Fibroblast of skin of right quadriceps (primary cell): ENCODE data around the gene PIK3C3.
"Not testable (repeated sequence)": the region's sequence is repeated elsewhere in the genome, so short reads cannot be mapped to it uniquely, and the experiment has no call there.

Source experiments
- DNase-seq: peaks from one replicate; pipeline ENCODE4 v3.0.0-alpha.2; 2013

PIK3C3 gene

DNA sequence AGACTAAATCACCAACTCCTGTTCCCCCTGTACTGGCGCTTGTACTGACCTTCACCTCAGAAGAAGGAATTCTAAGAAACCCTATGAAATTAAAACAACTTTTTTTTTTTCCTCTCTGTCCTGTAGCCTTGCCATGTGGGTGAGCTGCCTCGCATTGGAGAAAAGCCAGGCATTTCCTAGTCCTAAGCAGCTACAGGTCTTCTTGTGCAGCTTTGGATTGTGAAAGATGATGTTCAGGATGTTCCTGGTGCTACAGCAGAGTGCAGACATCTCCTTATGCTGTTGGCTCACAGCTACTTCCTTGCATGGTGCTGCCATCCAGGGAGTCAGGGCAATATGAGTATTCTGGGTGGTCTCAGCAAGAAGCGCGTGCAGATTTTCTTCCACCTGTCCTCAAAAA is 11.9 kb downstream of the PIK3C3 start:
- no peak for DNase-seq

- no peak for DNase-seq
Measured at GRCh38 chr18:41967680-41968079, 12.6 kb downstream of the PIK3C3 start.

DNA sequence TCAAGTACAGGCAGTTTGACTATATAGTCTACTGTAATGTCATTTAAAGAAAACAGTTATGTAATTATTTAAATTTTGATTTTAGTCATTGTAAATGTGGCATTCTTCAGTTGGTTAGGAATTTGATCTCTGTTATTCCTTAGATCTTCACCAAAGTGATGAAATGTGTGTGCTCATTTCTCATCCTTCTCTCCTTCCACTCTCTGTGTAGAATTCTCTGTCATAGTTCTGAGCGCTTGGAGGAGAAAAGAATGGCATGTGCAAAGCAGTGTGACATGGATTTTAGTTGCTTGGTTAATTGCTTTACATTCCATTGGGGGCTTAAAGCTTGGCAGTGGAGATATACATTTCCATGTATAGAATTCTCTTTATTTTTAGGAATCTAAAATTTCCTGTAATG is 14.8 kb downstream of the PIK3C3 start:
- DNase-seq, result peak; percentile 49

GRCh38 chr18:41972067-41972925 is 17.3 kb downstream of the PIK3C3 start:
- DNase-seq, result peak; percentile 51

DNA sequence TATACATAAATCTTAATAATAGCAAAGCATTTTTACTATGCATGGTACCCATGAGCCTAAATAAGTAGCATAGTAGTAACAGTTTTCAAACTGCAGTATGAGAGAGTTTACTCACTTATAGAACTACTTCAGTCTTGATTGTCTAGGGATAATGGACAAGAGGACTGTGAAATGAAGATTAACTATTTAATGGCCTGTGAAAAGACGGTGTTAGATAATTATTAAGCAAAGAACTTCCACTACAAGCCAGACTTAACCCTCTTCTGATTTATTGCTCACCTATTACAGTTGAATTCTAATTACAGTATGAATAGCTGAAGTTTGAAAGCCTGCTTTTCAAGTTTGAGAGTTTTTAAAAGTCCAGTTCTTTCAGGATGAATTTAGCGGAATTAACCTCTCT is 18.9 kb downstream of the PIK3C3 start:
- no peak for DNase-seq

DNA sequence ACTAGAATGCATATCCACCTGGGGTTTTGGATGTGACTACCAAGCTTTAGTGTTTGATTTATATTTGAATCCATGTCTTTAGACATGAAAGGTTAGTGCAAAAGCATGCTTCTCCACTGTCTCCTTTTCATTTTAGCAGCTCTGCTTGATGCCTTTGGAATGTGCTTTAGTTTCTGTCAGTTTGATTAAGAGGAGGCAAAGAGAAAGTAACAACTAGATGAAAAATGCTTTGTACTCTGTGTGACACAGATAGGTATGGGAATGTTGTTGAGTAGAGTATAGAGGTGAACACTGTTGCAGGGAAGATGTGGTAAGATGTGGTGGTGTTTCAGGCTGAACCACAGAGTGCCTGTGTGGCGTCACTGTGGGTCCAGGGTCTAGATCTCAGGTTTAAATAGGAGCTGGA is 19.8 kb downstream of the PIK3C3 start:
- DNase-seq, result no peak

DNA sequence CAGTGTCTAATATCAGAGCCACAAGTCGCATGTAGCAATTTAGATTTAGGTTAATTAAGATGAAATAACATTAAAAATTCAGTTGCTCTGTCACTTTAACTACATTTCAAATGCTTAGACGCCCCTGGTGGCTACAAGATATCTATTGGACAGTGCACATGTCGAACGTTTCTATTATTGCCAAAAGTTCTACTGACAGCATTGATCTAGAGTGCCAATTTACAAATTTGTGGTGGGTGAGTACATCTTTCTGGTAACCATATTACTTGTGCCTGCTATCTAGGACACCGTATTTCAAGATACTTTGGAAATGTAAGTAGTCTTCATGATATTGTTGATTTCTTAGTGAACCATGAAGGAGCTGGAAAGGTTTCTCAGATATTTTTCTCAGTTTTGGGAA is 20.2 kb downstream of the PIK3C3 start:
- DNase-seq, result no peak

DNA sequence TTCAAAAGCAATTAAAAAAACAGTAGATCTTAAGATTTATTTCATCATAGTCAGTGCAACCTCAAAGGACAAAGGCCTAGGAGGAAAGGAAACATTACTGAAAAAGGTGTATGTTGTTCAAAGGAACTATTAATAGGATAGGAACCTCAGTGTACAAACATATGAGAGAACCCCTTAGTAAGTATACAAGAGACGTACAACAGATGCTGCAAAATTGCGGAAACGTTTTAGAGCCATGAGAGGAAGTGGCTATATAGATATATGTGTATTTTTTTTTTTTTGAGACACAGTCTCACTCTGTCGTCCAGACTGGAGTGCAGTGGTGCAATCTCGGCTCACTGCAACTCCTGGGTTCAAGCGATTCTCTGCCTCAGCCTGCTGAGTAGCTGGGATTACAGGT is 22.2 kb downstream of the PIK3C3 start:
- DNase-seq, result no peak

- DNase-seq, result no peak
Measured at GRCh38 chr18:41982942-41983660, 28.1 kb downstream of the PIK3C3 start.

DNA sequence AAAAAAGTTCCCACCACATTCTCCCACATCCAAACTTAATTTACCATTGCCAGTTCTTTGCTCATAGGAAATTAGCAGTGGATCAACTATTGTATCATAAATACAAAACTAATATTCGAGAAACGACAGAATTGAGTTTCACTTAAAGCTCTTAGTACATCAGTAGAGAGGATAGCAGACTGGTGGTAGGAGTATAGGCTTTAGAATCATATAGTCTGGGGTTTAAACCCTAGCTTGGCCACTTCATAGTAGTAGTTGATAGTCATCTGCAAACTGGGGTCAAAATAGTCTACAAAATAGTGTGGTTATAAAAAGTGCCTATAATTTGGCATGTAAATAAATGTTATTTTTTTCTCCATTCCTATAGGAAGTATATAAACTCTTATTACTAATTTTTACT is 30.9 kb downstream of the PIK3C3 start:
- DNase-seq, result no peak

DNA sequence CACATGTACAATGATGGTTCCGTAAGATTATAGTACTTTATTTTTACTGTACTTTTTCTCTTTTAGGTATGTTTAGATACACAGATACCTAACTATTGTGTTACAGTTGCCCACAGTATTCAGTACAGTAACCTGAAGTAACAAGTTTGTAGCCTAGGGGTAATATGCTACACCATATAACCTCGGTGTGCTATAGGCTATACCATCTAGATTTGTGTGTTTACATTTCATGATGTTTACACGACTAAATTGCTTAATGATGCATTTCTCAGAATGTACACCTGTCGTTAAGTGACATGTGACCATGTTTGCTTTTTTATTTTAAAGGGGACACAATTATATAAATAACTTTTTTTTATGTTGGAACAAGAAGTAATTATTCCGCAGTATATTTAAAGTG is 34.5 kb downstream of the PIK3C3 start:
- DNase-seq, result no peak

DNA sequence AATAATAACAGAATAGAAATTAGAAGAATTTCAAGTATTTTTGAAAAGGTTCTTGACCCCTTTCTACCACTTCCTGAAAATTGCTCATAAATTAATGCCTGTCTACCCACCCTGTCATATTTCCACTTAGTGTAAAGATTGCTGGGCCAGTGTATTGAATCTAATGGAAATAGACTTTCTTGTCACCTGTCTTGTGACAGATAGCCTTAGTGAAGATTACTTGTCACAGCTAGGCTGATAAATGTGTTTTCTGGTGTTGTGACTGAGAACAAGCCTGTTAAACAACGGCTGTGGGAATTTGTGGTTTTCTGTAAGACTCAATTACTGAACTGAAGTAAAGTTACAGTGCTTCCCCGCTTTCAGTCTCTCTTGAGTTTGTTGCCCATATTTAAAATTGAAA is 37.0 kb downstream of the PIK3C3 start:
- DNase-seq, result peak; percentile 7

DNA sequence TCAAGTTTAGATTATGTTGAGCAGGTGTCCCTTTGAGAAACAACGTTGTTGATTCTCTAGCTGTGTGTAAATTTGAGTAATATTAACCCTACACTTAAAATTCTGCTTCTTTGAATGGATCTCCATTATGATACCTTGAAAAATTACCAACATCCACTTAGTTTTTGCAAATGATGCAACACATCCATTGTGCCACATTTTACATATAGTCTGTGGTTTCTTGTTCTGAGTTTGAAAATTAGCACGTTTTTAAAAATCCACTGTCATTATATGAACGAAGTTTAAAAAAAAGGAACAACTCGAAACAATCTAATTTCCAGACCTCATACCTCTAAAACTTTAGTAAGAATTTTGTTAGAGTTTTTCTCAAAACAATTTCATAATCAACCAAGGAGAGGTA is 37.7 kb downstream of the PIK3C3 start:
- DNase-seq, result no peak

DNA sequence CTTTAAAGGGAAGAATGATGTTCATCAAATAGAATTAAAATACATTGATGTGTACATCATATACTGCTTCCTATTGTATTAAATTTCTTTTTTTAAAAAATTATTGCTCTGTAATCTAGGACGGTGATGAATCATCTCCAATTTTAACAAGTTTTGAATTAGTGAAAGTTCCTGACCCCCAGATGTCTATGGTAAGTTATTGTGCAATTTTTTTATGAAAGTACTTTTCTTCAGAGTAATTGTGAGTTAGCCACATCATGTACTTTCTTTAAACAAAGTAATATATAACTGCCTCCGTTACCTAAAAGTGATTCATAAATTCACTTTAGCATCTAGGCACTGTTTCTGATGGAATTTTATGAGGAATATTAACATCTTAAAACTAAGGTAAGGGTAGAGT is 38.1 kb downstream of the PIK3C3 start:
- DNase-seq, result peak; percentile 15

DNA sequence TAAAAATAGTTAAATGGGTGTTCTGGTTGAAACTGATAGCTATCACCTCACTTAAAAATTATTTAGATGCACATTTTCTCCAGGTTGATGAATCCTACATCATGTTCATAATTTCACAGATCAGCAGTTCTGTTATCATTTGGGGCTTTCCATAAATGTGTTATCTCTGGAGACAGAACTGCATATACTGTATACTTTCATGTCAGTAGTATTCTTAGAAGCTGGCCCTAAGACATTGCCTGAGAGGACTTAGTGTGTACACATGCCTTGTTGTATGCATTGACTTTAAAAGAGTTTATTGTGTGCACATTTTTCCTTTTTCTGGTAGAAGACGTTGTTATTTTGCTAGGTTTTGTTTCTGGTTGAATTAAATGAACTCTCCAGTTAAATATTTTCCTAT is 41.0 kb downstream of the PIK3C3 start:
- DNase-seq, result no peak

GRCh38 chr18:41999751-42000150 is 44.7 kb downstream of the PIK3C3 start:
- no peak for DNase-seq

GRCh38 chr18:42001801-42002200 is 46.8 kb downstream of the PIK3C3 start:
- no peak for DNase-seq

- no peak for DNase-seq
Measured at GRCh38 chr18:42004653-42005052, 49.6 kb downstream of the PIK3C3 start.

GRCh38 chr18:42005782-42006181 is 50.7 kb downstream of the PIK3C3 start:
- DNase-seq, result peak; percentile 13

DNA sequence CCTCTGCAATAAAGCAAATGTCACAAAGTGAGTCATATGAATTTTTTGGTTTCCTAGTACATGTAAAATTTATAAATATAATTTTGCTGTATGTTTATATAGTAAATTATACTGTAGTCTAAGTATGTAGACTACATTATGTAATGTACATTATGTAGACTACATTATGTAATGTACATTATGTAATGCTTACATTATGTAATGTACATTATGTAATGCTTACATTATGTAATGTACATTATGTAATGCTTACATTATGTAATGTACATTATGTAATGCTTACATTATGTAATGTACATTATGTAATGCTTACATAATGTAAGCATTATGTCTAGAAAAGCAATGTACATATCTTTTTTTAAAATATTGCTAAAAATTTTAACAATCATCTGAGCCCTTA is 54.4 kb downstream of the PIK3C3 start:
- not testable (repeated sequence) for DNase-seq

- DNase-seq, result no peak
Measured at GRCh38 chr18:42011053-42011452, 56.0 kb downstream of the PIK3C3 start.

- DNase-seq, result no peak
Measured at GRCh38 chr18:42018831-42019230, 63.8 kb downstream of the PIK3C3 start.

DNA sequence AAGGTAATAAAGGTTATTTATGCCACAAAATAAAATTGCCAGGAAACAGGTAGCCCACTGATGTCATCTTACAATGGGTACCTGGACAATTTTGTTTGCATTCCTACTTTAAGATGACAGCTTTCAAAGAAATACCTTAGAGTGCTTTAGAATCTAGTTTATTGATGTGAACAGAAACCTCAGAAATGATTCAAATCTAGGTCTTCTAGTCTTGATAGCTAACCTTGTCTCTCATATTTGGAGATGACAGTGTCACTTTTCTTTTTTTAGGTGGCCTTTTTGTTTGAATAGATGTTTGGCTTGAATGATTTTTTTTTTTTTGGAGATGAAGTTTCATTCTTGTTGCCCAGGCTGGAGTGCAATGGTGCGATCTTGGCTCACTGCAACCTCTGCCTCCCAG is 69.1 kb downstream of the PIK3C3 start:
- no peak for DNase-seq

DNA sequence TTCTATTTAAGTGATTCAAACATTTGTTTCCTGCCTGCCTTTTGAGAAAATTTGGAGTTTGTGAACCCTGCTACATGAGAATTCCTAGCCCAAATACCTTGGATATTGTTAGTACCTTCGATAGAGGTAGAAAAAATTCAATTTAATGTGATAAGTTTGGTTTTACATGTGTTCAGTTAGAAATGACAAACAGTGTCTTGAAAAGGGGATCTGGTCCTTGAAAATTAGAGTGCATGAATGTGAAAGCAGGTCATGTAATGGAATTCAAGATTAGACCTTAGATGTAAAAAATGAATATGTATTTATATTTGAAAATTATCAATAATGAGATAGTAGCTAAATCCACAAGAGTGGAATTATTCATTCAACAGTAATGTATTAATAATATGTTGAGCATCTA is 70.5 kb downstream of the PIK3C3 start:
- DNase-seq, result no peak
